Measurements from ENCODE around the gene MBOAT1.

The MBOAT1 gene

DNA sequence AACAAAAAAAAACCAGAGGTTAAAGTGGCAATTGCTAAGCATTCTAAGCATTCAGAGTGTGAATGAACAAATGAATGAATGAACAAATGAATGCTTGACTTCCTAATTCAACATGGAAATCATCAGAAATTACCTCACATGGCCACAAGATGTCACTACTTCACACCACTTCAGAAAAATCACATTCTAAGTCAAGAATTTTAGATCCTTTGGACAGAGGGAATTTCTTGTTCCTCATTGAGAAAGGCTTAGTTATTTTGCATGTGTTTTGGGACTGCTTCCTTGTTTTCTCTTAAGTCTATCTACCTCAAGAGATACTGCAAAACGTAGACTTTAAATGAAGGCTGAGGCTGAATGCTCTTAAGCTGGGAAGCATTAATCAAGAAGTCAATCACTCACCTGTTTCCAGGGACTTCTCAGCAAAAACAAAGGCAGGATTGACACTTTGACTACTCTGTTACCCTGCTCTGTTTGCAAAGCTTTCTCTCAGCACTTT is 120.2 kb downstream of the MBOAT1 start:
- DNase-seq = no peak

DNA sequence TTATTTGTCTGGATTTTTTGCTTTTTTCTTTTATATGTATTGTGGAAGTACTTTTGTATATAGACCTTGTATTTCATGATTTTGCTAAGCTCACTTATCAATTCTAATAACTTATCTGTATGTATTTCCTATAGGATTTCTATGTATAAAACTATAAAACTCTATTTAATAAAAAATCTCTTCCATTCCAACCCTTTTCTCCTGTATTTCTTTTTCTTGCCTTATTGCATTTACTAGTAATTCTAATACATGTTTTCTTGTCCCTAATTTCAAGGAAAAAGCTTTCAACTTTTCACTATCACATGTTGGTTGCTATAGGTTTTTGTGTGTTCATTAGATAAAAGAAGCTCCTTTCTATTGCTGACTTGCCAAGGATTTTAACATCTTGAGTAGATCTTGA is 125.3 kb downstream of the MBOAT1 start:
- no peak for DNase-seq

DNA sequence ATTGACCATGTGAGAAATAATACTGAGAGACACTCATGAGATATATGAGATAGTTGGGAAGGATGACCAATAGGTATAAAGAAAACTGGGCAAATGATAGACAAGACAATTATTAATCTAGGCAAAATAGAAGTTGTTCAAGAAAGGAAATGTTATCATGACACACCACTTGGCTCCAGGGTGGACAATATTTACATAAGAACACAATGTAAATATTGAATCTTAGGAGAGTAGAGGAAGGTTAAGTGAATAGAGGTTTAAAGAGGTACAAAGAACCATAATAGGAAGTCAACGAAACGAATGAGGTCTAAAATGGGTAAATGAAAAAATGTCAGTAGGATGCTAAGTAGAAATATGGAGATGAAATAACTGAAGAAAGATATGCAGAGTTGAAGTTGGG is 126.5 kb downstream of the MBOAT1 start:
- DNase-seq = no peak

DNA sequence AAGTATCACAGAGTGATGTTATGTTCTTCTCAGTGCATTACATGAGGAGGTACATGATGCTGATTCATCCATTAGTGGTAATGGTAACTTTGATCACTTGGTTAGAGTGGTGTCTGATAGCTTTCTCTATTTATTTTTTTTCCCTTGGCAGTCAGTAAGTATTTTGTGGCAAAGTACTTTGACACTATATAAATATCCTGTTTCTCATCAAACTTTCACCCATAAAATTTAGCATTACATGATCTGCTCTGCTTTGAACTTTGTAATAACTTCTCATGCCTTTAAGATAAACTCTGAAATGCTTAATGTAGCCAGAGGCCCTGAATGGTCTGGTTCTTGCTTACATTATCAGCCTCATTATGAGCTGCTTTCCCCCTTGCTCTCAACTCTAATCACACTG is 127.9 kb downstream of the MBOAT1 start:
- no peak for DNase-seq

DNA sequence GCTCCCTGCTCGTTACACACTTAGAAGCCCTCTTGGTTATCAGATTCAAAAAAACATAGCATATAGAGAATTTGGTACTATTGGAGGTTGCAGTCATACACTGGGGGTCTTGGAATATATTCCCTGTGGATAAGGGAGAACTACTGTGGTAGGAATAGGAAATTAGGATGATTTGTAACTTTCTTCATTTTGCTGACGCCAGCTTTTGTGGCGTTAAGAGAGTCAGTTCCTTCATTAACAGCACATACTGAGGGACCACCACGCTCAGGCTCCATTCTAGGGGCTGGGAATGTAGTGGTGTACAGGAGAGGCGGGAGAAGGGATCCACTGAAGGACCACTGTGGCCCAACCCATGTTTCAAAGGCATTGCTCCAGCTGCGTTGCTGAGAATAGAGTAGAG is 140.3 kb downstream of the MBOAT1 start:
- no peak for DNase-seq

DNA sequence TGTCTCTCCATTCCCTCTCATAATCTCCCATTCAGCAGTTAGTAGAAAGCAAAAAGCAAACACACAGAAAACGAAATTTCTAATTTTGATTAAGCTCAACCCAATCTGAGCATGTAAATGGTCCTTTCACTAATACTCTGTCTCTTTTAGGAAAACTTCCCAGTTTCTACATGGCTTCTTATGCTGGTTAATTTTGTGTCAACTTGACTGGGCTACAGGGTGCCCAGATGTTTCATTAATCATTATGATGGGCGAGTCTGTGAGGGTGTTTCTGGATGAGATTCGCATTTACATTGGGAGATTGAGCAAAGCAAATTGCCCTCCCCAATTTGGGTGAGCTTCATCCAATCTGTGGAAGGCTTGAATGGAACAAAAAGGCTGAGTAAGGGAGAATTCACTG is 142.2 kb downstream of the MBOAT1 start:
- DNase-seq = no peak

DNA sequence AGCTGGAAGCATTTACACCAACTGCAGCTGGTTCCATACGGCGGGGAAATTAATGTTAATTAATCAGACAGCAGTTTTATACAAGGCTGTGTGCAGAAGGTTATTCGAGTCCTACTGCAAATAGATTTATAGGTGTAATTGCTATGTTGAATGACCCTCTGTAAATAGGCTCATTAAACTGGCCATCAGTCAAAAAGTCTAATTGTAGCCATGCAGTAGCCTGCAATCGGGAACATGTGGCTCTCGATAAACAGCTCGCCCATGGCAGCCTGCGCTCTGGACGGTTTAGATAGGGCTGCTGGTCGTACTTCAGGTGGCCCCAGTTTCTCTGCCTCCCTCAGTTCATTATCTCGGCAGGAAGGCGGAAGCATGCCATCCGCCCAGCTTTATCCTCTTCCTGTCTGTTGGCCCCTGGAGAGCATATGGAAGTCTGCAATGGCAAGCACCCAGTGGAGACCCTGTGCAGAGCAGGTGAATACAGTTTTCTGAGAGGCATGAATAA is 143.2 kb downstream of the MBOAT1 start:
- DNase-seq = no peak

DNA sequence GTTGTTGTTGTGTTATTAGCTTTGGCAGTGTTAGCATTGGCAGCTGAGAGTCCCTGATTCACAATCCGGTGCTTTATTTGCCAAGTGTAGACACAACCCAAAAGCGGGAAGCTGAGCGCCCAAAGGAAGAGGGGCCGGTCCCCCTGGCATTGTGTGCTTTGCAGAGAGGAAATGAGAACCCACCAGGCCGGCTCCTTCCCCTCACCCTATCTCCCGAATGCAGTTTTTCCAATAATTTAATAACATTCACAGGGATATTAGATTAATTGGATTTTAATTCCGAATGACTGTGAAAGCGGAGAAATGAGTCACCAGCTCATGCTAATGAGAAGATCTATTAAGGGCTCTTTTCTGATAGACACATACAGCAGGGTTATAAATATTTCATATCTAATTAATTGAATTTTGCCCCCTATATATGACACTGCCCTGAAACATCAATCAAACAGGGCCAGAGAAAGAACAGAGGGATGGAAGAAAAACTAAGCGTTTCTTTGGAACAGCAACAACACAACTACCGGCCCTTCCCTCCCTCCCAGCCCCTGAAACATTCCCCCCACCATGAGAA is 143.8 kb downstream of the MBOAT1 start:
- no peak for DNase-seq

DNA sequence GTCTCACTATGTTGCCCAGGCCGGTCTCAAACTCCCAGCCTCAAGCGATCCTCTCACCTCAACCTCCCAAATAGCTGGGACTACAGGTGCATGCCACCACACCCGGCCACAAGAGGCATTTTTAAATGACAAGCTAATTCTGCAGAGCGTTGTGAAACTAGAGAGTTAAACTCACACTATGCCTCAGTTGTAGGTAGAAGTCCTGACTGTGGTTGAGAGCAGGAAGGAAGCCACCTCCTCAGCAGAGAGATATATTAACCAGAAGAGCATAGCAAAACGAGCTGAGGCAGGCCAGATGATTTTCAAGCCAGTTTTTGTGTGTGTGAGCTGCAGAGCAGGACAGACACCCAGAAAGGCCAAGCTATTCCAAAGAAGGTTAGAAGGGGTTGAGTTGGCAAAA is 150.3 kb downstream of the MBOAT1 start:
- DNase-seq = no peak

DNA sequence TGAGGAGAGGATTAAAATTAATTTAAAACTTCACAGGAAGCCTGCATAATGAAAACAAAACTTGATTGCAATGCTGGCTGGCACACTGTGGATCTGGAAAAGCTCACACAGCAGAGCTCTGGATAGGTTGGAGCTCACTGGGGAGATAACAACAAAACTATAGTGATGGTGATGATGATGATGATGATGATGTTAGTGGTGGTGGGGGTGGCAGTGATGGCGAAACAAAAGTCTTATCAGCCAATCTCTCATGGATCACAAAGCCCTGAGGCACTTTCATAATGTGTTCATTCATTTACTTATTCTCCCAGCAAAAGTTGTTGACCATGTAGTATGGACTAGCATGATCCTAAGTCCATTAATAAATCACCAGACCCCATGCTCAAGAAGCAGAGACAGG is 152.0 kb downstream of the MBOAT1 start:
- DNase-seq = no peak

DNA sequence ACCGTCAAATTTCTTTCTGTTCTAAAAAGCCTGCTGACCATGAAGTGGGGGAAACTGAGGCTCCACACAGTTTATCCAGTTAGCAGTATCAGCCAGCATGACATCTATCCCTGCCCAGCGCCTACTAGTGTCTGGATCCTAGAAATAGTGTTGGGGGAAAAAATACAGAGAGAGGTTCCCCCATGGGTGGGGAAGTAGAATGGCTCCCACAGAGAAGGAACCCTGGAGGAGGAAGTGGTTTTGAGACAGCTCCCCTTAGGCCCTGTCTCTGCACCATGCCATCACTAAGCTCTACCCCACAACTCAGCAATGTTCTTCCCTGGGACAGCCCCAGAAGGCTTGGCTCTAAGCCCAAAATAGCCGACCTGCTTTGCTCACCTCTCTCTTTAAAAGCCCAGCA is 153.4 kb downstream of the MBOAT1 start:
- DNase-seq = no peak

DNA sequence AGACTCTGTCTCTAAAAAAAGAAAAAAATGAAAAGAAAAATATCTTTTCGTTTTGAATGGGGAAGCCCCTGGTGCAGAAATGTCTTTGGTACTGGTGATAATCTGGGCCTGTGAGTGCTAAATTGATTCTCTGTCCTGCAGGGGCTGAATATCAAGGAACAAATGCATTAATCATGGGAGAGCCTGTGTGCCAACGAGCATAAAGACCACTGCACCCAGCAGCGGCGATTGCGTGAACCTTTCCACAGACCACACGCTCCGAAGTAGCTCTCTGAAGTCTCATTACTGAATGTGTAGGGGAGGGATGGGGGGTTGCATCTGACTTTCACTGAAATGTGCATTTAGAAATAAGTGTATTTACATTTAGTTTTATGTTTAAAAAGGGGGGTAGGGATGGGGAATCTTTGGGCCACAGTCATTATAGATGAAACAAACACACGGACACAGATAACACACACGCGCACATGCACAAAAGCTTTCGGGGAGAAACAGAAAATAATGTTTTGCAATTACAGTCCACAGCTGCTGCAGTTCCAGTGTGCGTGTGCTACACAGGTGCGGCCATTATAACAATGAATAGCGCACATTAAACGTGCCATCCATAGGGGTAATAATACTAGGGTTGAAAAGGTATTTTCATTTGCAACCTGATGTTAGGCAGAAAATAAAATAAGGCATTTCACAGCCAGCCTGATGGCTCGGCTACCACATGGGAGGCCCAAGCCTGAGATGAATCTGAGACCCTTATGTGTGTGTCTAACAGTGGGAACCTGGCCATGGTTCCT is 154.0 kb downstream of the MBOAT1 start:
- DNase-seq = no peak

DNA sequence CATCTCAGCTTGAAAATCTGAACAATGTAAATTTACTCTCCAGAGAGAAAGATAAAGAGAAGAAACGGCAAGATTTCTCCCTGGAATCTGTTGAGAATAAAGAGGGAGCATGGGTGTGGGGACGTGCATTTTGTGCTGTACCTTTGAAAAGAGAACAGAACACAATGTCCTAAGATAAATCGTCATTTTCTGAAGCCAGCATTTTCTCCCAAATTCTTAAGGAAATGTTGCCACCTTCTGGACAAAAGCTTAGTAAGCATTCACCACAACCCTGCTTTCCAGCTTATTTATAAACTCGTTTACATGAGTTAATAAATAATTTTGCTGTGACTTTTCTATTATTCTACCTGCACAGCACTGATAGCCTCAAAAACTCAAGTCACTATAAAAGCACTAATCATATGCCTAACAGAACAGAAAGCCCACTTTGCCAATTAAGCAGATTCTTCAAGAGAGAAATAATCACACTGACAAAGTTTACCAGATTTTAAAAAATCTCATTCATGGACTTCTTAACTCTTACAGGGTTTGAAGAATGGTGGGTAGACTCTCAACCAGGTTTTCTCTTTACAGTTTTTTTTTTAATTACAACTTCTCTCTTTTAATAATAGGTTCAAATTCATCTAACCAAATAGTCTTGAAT is 155.8 kb downstream of the MBOAT1 start:
- no peak for DNase-seq

DNA sequence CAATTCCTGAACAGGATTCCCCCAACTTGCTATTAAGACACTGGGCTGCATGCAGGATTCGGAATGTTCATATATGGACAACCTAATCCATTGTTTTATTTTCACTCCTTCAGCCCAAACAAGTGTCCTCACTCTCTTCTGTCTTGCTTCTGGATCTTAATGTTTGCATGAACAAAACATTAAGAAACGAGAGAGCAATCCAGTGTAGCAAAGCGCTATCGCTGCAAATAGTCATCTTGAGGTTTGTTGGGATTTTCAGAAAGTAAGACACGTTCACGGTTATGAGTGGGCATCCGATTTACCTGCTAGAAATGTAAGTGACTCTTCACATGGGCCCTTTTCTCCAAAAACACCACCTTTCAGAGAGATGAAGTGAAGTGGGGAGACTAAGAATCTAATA is 156.4 kb downstream of the MBOAT1 start:
- DNase-seq = no peak

All from GOT3 (cell line).